CD14-positive monocyte (primary cell): Measurements from ENCODE around the gene NXPH4. TPM values are rescaled to one million over a fixed set of nuclear protein-coding genes. Genes with fewer than 3 reads are reported as not detected.
A peak's percentile ranks its signal among the peaks of the same experiment; 100 is the strongest.

Experiments
- DNase-seq, 3 donors: peaks; one replicate each; pipeline ENCODE4 v3.0.0-alpha.2; 2011 to 2022
- H2AFZ ChIP-seq: 2 replicates; pipeline ENCODE4 v1.6.0; 2012; ENCODE audit warnings: mild to moderate bottlenecking, low read depth, low read length, inconsistent platforms; ENCODE audit not compliant: insufficient read depth, poor library complexity, severe bottlenecking
- H3K27ac ChIP-seq, 2 donors: 1 replicate in 1 of 2; 2 replicates in 1 of 2; pipeline ENCODE4 v1.5.1; 2012 to 2013; ENCODE audit warnings: low read length in 2 of 2, control low read depth in 1 of 2, inconsistent platforms in 1 of 2, low read depth in 1 of 2, mild to moderate bottlenecking in 1 of 2
- H3K27me3 ChIP-seq, 2 donors: one replicate each; pipeline versions ENCODE4 v1.6.0 to v1.6.1; 2011 to 2013; ENCODE audit warnings: low read length in 2 of 2; ENCODE audit not compliant: control insufficient read depth in 2 of 2, insufficient read depth in 2 of 2
- H3K36me3 ChIP-seq, 2 donors: replicated peaks in 1 of 2; 1 replicate in 1 of 2; 2 replicates in 1 of 2; pipeline versions ENCODE4 v1.5.1 to v1.6.1; 2012 to 2013; ENCODE audit warnings: low read length in 2 of 2, control low read depth in 1 of 2, inconsistent platforms in 1 of 2, mild to moderate bottlenecking in 1 of 2; ENCODE audit not compliant: insufficient read depth in 2 of 2, control insufficient read depth in 1 of 2
- H3K4me1 ChIP-seq, 2 donors: 1 replicate in 1 of 2; 2 replicates in 1 of 2; pipeline versions ENCODE4 v1.5.1 to v1.6.1; 2012 to 2013; ENCODE audit warnings: low read length in 2 of 2, control low read depth in 1 of 2, inconsistent platforms in 1 of 2, mild to moderate bottlenecking in 1 of 2, moderate library complexity in 1 of 2; ENCODE audit not compliant: insufficient read depth in 2 of 2, control insufficient read depth in 1 of 2
- H3K4me2 ChIP-seq: replicated peaks from 2 replicates; pipeline ENCODE3; 2012; ENCODE audit warnings: low read length, moderate library complexity, mild to moderate bottlenecking; ENCODE audit not compliant: poor library complexity, severe bottlenecking; ENCODE audit errors: extremely low read depth
- H3K4me3 ChIP-seq, 3 experiments: fragments of 200-600 bp in 1 of 3; sonication (generic) in 1 of 3; replicated peaks in 1 of 3; 1 replicate in 2 of 3; 2 replicates in 1 of 3; pipeline ENCODE4 v1.5.1; 2011 to 2013; ENCODE audit warnings: low read length in 3 of 3, mild to moderate bottlenecking in 3 of 3, control low read depth in 2 of 3, low read depth in 2 of 3, inconsistent platforms in 1 of 3, moderate library complexity in 1 of 3
- H3K79me2 ChIP-seq: 2 replicates; pipeline ENCODE4 v1.6.0; 2012; ENCODE audit warnings: mild to moderate bottlenecking, control low read depth, inconsistent platforms, low read length, moderate library complexity; ENCODE audit not compliant: insufficient read depth
- H3K9ac ChIP-seq: 2 replicates; pipeline ENCODE4 v1.6.0; 2017; ENCODE audit warnings: low read length, mild to moderate bottlenecking; ENCODE audit not compliant: insufficient read depth, poor library complexity, severe bottlenecking
- H3K9me3 ChIP-seq, 2 donors: replicated peaks in 1 of 2; 1 replicate in 1 of 2; 2 replicates in 1 of 2; pipeline versions ENCODE4 v1.5.1 to v1.6.1; 2012 to 2013; ENCODE audit warnings: low read length in 2 of 2, control low read depth in 1 of 2; ENCODE audit not compliant: control insufficient read depth in 1 of 2, insufficient read depth in 1 of 2
- H4K20me1 ChIP-seq: 2 replicates; pipeline ENCODE4 v1.6.0; 2012; ENCODE audit warnings: mild to moderate bottlenecking, low read length, control low read depth, moderate library complexity; ENCODE audit not compliant: insufficient read depth
- H3K27ac Mint-ChIP-seq, 7 donors: one replicate each; pipeline ENCODE4 v1.8.0; 2020; ENCODE audit warnings: mild to moderate bottlenecking in 7 of 7, mixed read lengths in 7 of 7, moderate library complexity in 6 of 7, inconsistent platforms in 2 of 7
- H3K27me3 Mint-ChIP-seq, 3 donors: one replicate each; pipeline ENCODE4 v1.8.0; 2021 to 2022; ENCODE audit warnings: low read depth in 3 of 3, mild to moderate bottlenecking in 3 of 3, mixed read lengths in 3 of 3, moderate library complexity in 3 of 3, inconsistent platforms in 1 of 3
- H3K36me3 Mint-ChIP-seq, 2 donors: one replicate each; pipeline ENCODE4 v1.8.0; 2020; ENCODE audit warnings: mixed read lengths in 2 of 2, inconsistent platforms in 1 of 2, mild to moderate bottlenecking in 1 of 2
- H3K4me1 Mint-ChIP-seq: one replicate; pipeline ENCODE4 v1.8.0; 2020; ENCODE audit warnings: mild to moderate bottlenecking, mixed read lengths
- H3K4me3 Mint-ChIP-seq, 2 donors: one replicate each; pipeline ENCODE4 v1.8.0; 2020; ENCODE audit warnings: mild to moderate bottlenecking in 2 of 2, mixed read lengths in 2 of 2, moderate library complexity in 1 of 2
- H3K9me3 Mint-ChIP-seq, 7 donors: one replicate each; pipeline ENCODE4 v1.8.0; 2020 to 2022; ENCODE audit warnings: mixed read lengths in 7 of 7, mild to moderate bottlenecking in 6 of 7, moderate library complexity in 6 of 7, inconsistent platforms in 2 of 7
- CTCF ChIP-seq: fragments of 200-600 bp; IDR thresholded peaks from one replicate; pipeline ENCODE4 v1.8.0; 2022; ENCODE audit warnings: antibody characterized with exemption, mild to moderate bottlenecking
- WGBS: methylation state at CpG from one replicate; pipeline ENCODE4 v1.1.5; 2013; ENCODE audit warnings: missing lambda C conversion rate; ENCODE audit not compliant: insufficient coverage; 5-methylcytosine and 5-hydroxymethylcytosine counted together
- intact Hi-C, 2 donors: fragments of 100-400 bp; cut with micrococcal nuclease; formaldehyde crosslinking; loops; one replicate each; pipeline versions ENCODE4 v1.15.0 to v1.15.1; 2023
- polyA plus RNA-seq, 3 donors: library from polyadenylated mRNA; depleted of rRNA in 1 of 3; unstranded in 2 of 3; stranded (reverse) in 1 of 3; fragments of 300-500 nt in 2 of 3; fragments of >200 nt in 1 of 3; fragmentation: Illumina TruSeq in 2 of 3; gene quantifications; 1 replicate in 2 of 3; 2 replicates in 1 of 3; pipeline ENCODE4 v1.2.3, GENCODE V29; 2012 to 2021

NXPH4 gene
- polyA plus RNA-seq, 3 donors = not detected

- H3K36me3 Mint-ChIP-seq = peaks cover 92 to 100% of the 10 kb centered on the region in 2 donors
- H3K9ac ChIP-seq = no peak overlapping the region
- H3K4me1 Mint-ChIP-seq = peaks cover 5% of the 10 kb centered on the region
- peaks cover 94 to 98% of the 10 kb centered on the region in 2 donors for H3K36me3 ChIP-seq
- H2AFZ ChIP-seq = no peak overlapping the region
- no peaks in the 10 kb centered on the region for H3K79me2 ChIP-seq
- peaks cover 0 to 2% (median 0%) of the 10 kb centered on the region in 7 donors for H3K9me3 Mint-ChIP-seq
- H3K27ac ChIP-seq = no peak overlapping the region
- no peaks in the 10 kb centered on the region for H3K9me3 ChIP-seq
- no peak for DNase-seq
- H4K20me1 ChIP-seq = peaks cover 97% of the 10 kb centered on the region
- 95% methylated on average over 5 of the region's 9 CpGs for WGBS
- no peak overlapping the region for H3K4me2 ChIP-seq
- peak overlapping the region in 1 of 7 donors; percentile 5 for H3K27ac Mint-ChIP-seq
- H3K4me3 ChIP-seq = no peak overlapping the region
- no peaks in the 10 kb centered on the region for H3K4me1 ChIP-seq
- TF ChIP-seq CTCF = no peak
- H3K27me3 ChIP-seq = no peaks in the 10 kb centered on the region
- intact Hi-C loops = loop anchor here (1.0 to 5.0 kb wide), 2 partner anchors 53 to 110 kb away; no protein-coding TSS in a partner anchor
- H3K4me3 Mint-ChIP-seq = no peak overlapping the region
- peaks cover 3 to 5% (median 4%) of the 10 kb centered on the region in 3 donors for H3K27me3 Mint-ChIP-seq
Measured at GRCh38 chr12:57176846-57177245, 39.7 kb upstream of the NXPH4 start.

GRCh38 chr12:57177354-57177753, 39.2 kb upstream of the NXPH4 start:
- Histone ChIP-seq H3K9me3 (no peaks in the 10 kb centered on the region), H3K4me3 (no peak overlapping the region), H2AFZ (no peak overlapping the region), H3K27me3 (no peaks in the 10 kb centered on the region), H3K79me2 (no peaks in the 10 kb centered on the region), H3K27ac (no peak overlapping the region), H3K4me2 (no peak overlapping the region), H3K9ac (no peak overlapping the region), H4K20me1 (peaks cover 100% of the 10 kb centered on the region), H3K4me1 (no peaks in the 10 kb centered on the region), H3K36me3 (peaks cover 96 to 100% of the 10 kb centered on the region in 2 donors)
- peaks cover 95 to 100% of the 10 kb centered on the region in 2 donors for H3K36me3 Mint-ChIP-seq
- no peak overlapping the region for H3K4me3 Mint-ChIP-seq
- peaks cover 5% of the 10 kb centered on the region for H3K4me1 Mint-ChIP-seq
- no peak for TF ChIP-seq CTCF
- H3K27ac Mint-ChIP-seq = no peak overlapping the region
- DNase-seq = no peak
- 98% methylated on average over 15 of the region's 16 CpGs for WGBS
- no peaks in the 10 kb centered on the region for H3K9me3 Mint-ChIP-seq
- peaks cover 3 to 5% (median 4%) of the 10 kb centered on the region in 3 donors for H3K27me3 Mint-ChIP-seq
- intact Hi-C loops = loop anchor here in 1 of 2 donors (5.0 kb wide), 1 partner anchor 110 kb away; no protein-coding TSS in a partner anchor
